Fibroblast of lung (primary cell): Measurements from ENCODE around the gene TRPM3. TPM values are rescaled to one million over a fixed set of nuclear protein-coding genes. Genes with fewer than 3 reads are reported as not detected.

Experiments
- DNase-seq, 2 donors: peaks; one replicate each; pipeline versions ENCODE4 v3.0.0 to v3.0.0-alpha.2; 2010; ENCODE audit warnings: low read depth in 2 of 2
- H2AFZ ChIP-seq: 2 replicates; pipeline ENCODE4 v1.5.1; 2012; ENCODE audit warnings: low read length, control low read depth, inconsistent platforms
- H3K27ac ChIP-seq: 2 replicates; pipeline ENCODE4 v1.5.1; 2011; ENCODE audit warnings: low read length, control low read depth; ENCODE audit not compliant: insufficient read depth
- H3K27me3 ChIP-seq: 2 replicates; pipeline ENCODE4 v1.5.1; 2011; ENCODE audit warnings: mild to moderate bottlenecking, low read length; ENCODE audit not compliant: control insufficient read depth, insufficient read depth
- H3K36me3 ChIP-seq: 2 replicates; pipeline ENCODE4 v1.5.1; 2011; ENCODE audit warnings: low read length; ENCODE audit not compliant: control insufficient read depth, insufficient read depth
- H3K4me1 ChIP-seq: 2 replicates; pipeline ENCODE4 v1.5.1; 2011; ENCODE audit warnings: low read length; ENCODE audit not compliant: control insufficient read depth, insufficient read depth; ENCODE audit errors: extremely low read depth
- H3K4me2 ChIP-seq: 2 replicates; pipeline ENCODE4 v1.5.1; 2011; ENCODE audit warnings: low read length, control low read depth; ENCODE audit not compliant: insufficient read depth; ENCODE audit errors: extremely low read depth
- H3K4me3 ChIP-seq, 4 experiments: fragments of 200-600 bp in 1 of 4; sonication (generic) in 1 of 4; replicated peaks in 1 of 4; 2 replicates each; pipeline ENCODE4 v1.5.1; 2011 to 2016; ENCODE audit warnings: low read length in 4 of 4, low read depth in 3 of 4, mild to moderate bottlenecking in 3 of 4, control low read depth in 2 of 4, inconsistent platforms in 1 of 4, mixed read lengths in 1 of 4; ENCODE audit not compliant: insufficient read depth in 1 of 4; ENCODE audit errors: control extremely low read depth in 1 of 4
- H3K79me2 ChIP-seq: 2 replicates; pipeline ENCODE4 v1.5.1; 2012; ENCODE audit warnings: mild to moderate bottlenecking, low read length, inconsistent platforms; ENCODE audit not compliant: control insufficient read depth, insufficient read depth
- H3K9ac ChIP-seq: 2 replicates; pipeline ENCODE4 v1.5.1; 2011; ENCODE audit warnings: mild to moderate bottlenecking, low read length, control low read depth; ENCODE audit not compliant: insufficient read depth
- H3K9me3 ChIP-seq: 2 replicates; pipeline ENCODE4 v1.5.1; 2012; ENCODE audit warnings: low read depth, low read length; ENCODE audit not compliant: control insufficient read depth, insufficient read depth
- H4K20me1 ChIP-seq: 2 replicates; pipeline ENCODE4 v1.5.1; 2011; ENCODE audit warnings: low read length; ENCODE audit not compliant: control insufficient read depth, insufficient read depth; ENCODE audit errors: extremely low read depth
- EZH2 ChIP-seq: IDR thresholded peaks from 2 replicates; pipeline ENCODE4 v1.5.1; 2012; ENCODE audit warnings: low read length, control low read depth, mild to moderate bottlenecking; ENCODE audit errors: missing control alignments
- polyA plus RNA-seq, 2 donors: library from polyadenylated mRNA; depleted of rRNA in 1 of 2; stranded (reverse) in 1 of 2; unstranded in 1 of 2; fragments of >200 nt; gene quantifications; 2 replicates each; pipeline ENCODE4 v1.2.1, GENCODE V29; 2011 to 2012; ENCODE audit warnings: missing spikeins in 1 of 2
- total RNA-seq: library from RNA; depleted of rRNA; stranded (reverse); fragments of >200 nt; gene quantifications from 2 replicates; pipeline ENCODE4 v1.2.1, GENCODE V29; 2014
- TF ChIP-seq, protein P1 (sequence below), 2 donors: IDR thresholded peaks in 1 of 2; conservative IDR thresholded peaks in 1 of 2; 1 replicate in 1 of 2; 2 replicates in 1 of 2; pipeline ENCODE4 v1.5.1; 2011 to 2012; ENCODE audit warnings: low read length in 2 of 2, control low read depth in 1 of 2, inconsistent platforms in 1 of 2, low read depth in 1 of 2, mild to moderate bottlenecking in 1 of 2

The TRPM3 gene
- total and polyA plus RNA-seq, 2 donors (not counting 1 experiment from before 2014, with no cell fraction given) = 0.05 to 0.50 TPM

DNA sequence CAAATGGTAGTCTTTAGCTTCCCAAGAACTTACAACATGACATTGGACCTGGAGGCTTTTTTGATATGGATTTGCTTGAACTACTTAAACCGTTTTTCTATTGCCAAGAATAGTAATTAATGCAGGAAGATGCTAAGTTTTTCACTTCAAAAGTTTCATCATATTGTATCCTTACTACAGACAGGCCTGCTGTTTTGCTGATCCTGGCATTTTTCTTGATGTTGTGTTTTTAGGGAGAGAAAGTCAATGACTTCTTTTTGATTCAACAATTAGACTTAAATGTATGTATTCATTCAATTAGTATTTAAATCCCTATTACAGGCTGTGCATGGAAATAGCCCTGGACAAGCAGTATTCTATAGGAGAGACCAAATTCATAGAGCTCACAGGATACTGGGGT, 172.7 kb downstream of the TRPM3 start:
- H3K27me3 ChIP-seq = no peaks in the 10 kb centered on the region
- no peak overlapping the region for H2AFZ ChIP-seq
- H3K36me3 ChIP-seq = no peaks in the 10 kb centered on the region
- no peak for DNase-seq
- H3K4me2 ChIP-seq = no peak overlapping the region
- no peaks in the 10 kb centered on the region for H4K20me1 ChIP-seq
- H3K9ac ChIP-seq = no peak overlapping the region
- no peak overlapping the region for H3K27ac ChIP-seq
- no peaks in the 10 kb centered on the region for H3K79me2 ChIP-seq
- TF ChIP-seq EZH2 = no peak
- TF ChIP-seq, protein P1, sequence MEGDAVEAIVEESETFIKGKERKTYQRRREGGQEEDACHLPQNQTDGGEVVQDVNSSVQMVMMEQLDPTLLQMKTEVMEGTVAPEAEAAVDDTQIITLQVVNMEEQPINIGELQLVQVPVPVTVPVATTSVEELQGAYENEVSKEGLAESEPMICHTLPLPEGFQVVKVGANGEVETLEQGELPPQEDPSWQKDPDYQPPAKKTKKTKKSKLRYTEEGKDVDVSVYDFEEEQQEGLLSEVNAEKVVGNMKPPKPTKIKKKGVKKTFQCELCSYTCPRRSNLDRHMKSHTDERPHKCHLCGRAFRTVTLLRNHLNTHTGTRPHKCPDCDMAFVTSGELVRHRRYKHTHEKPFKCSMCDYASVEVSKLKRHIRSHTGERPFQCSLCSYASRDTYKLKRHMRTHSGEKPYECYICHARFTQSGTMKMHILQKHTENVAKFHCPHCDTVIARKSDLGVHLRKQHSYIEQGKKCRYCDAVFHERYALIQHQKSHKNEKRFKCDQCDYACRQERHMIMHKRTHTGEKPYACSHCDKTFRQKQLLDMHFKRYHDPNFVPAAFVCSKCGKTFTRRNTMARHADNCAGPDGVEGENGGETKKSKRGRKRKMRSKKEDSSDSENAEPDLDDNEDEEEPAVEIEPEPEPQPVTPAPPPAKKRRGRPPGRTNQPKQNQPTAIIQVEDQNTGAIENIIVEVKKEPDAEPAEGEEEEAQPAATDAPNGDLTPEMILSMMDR (conservative IDR thresholded peaks at IDR 0.05 in 1 of 2, IDR thresholded peaks at IDR 0.05 in 1 of 2; ENCODE audit: low read depth in 1 of 2, low read length in 2 of 2) = no peak
- H3K4me3 ChIP-seq = no peak overlapping the region
- peaks cover 4% of the 10 kb centered on the region for H3K4me1 ChIP-seq
- H3K9me3 ChIP-seq = no peaks in the 10 kb centered on the region

DNA sequence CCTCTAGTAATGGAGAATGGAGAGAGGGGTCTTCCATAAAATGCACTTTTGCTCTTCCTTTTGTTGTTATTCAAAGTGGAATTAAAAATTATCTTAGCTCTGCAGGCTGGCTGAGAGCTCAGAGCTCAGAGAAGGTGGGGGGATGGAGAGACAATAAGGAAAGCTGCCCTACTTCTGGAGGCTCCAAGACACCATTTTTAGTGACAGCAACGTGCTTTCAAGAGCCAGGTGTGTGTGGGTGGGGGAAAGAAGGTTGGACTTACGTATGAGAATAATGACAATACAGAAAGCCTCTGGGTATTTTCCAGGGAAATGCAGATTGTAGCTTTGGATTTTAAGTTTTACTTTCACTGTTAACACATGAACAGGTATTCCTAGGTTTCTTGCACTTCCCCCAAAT, 173.9 kb downstream of the TRPM3 start:
- H3K27ac ChIP-seq = no peak overlapping the region
- H3K27me3 ChIP-seq = no peaks in the 10 kb centered on the region
- H3K79me2 ChIP-seq = no peaks in the 10 kb centered on the region
- no peak overlapping the region for H3K4me2 ChIP-seq
- no peaks in the 10 kb centered on the region for H3K9me3 ChIP-seq
- H4K20me1 ChIP-seq = no peaks in the 10 kb centered on the region
- no peak overlapping the region for H3K4me3 ChIP-seq
- H3K36me3 ChIP-seq = no peaks in the 10 kb centered on the region
- no peak for TF ChIP-seq EZH2
- TF ChIP-seq, protein P1 (conservative IDR thresholded peaks at IDR 0.05 in 1 of 2, IDR thresholded peaks at IDR 0.05 in 1 of 2; ENCODE audit: low read depth in 1 of 2, low read length in 2 of 2) = no peak
- no peak overlapping the region for H2AFZ ChIP-seq
- no peak for DNase-seq
- H3K9ac ChIP-seq = no peak overlapping the region
- no peaks in the 10 kb centered on the region for H3K4me1 ChIP-seq

- DNase-seq = peak in 1 of 2 donors; percentile 55
- H4K20me1 ChIP-seq = no peaks in the 10 kb centered on the region
- no peak overlapping the region for H3K4me2 ChIP-seq
- H2AFZ ChIP-seq = no peak overlapping the region
- no peaks in the 10 kb centered on the region for H3K79me2 ChIP-seq
- no peak overlapping the region for H3K27ac ChIP-seq
- no peaks in the 10 kb centered on the region for H3K27me3 ChIP-seq
- H3K4me1 ChIP-seq = no peaks in the 10 kb centered on the region
- no peaks in the 10 kb centered on the region for H3K9me3 ChIP-seq
- no peak overlapping the region for H3K9ac ChIP-seq
- H3K4me3 ChIP-seq = no peak overlapping the region
- TF ChIP-seq EZH2 = no peak
- TF ChIP-seq, protein P1 (conservative IDR thresholded peaks at IDR 0.05 in 1 of 2, IDR thresholded peaks at IDR 0.05 in 1 of 2; ENCODE audit: low read depth in 1 of 2, low read length in 2 of 2) = no peak
- H3K36me3 ChIP-seq = no peaks in the 10 kb centered on the region
Observed at GRCh38 chr9:70947086-70947485, 174.3 kb downstream of the TRPM3 start.
